HG02840 (cell line): Measurements from ENCODE around the gene RNF169.
"Not testable (repeated sequence)": the region's sequence is repeated elsewhere in the genome, so short reads cannot be mapped to it uniquely, and the experiment has no call there.

Experiments
- ATAC-seq: cut with Tn5 transposase; IDR thresholded peaks from one replicate; pipeline ENCODE4 v1.9.1; 2021; ENCODE audit warnings: mild to moderate bottlenecking, moderate library complexity, moderate number of reproducible peaks; ENCODE audit not compliant: unreplicated experiment, low FRiP score

RNF169 gene

GRCh38 chr11:74766905-74767304 lies 18.3 kb downstream of the RNF169 start:
- ATAC-seq, result no peak

- not testable (repeated sequence) for ATAC-seq
These were observed 19.6 kb downstream of the RNF169 start for GRCh38 chr11:74768172-74768651.

- no peak for ATAC-seq
These were observed 20.5 kb downstream of the RNF169 start for GRCh38 chr11:74769055-74769707.

- ATAC-seq, result no peak
These were observed 21.8 kb downstream of the RNF169 start for GRCh38 chr11:74770456-74770855.

GRCh38 chr11:74771139-74771538 lies 22.5 kb downstream of the RNF169 start:
- ATAC-seq, result no peak

- no peak for ATAC-seq
These were observed 24.8 kb downstream of the RNF169 start for GRCh38 chr11:74773476-74773875.

GRCh38 chr11:74775762-74776161 lies 27.1 kb downstream of the RNF169 start:
- no peak for ATAC-seq

GRCh38 chr11:74776546-74776945 lies 27.9 kb downstream of the RNF169 start:
- no peak for ATAC-seq

GRCh38 chr11:74777038-74777437 lies 28.4 kb downstream of the RNF169 start:
- no peak for ATAC-seq

GRCh38 chr11:74777877-74778276 lies 29.2 kb downstream of the RNF169 start:
- no peak for ATAC-seq

GRCh38 chr11:74778581-74778980 lies 29.9 kb downstream of the RNF169 start:
- ATAC-seq, result no peak

GRCh38 chr11:74780248-74781005 lies 31.8 kb downstream of the RNF169 start:
- no peak for ATAC-seq

- no peak for ATAC-seq
These were observed 34.7 kb downstream of the RNF169 start for GRCh38 chr11:74783241-74783871.

GRCh38 chr11:74784234-74784633 lies 35.6 kb downstream of the RNF169 start:
- no peak for ATAC-seq

GRCh38 chr11:74784726-74785125 lies 36.1 kb downstream of the RNF169 start:
- ATAC-seq, result no peak

- no peak for ATAC-seq
These were observed 37.9 kb downstream of the RNF169 start for GRCh38 chr11:74786574-74786973.

- no peak for ATAC-seq
These were observed 42.9 kb downstream of the RNF169 start for GRCh38 chr11:74791333-74792100.

GRCh38 chr11:74806267-74806666 lies 57.6 kb downstream of the RNF169 start:
- no peak for ATAC-seq

GRCh38 chr11:74809801-74810200 lies 61.2 kb downstream of the RNF169 start:
- no peak for ATAC-seq

- ATAC-seq, result no peak
These were observed 67.3 kb downstream of the RNF169 start for GRCh38 chr11:74815966-74816365.

- ATAC-seq, result no peak
These were observed 68.0 kb downstream of the RNF169 start for GRCh38 chr11:74816664-74817063.
